GM12864 (cell line): ENCODE measurements around the gene CLK1.

ENCODE experiments used
- DNase-seq: peaks from one replicate; pipeline ENCODE4 v3.0.0-alpha.2; 2011; ENCODE audit warnings: low read depth
- H3K4me3 ChIP-seq: 2 replicates; pipeline ENCODE4 v1.5.1; 2011; ENCODE audit warnings: mild to moderate bottlenecking, low read depth, low read length, control low read depth
- TF ChIP-seq, protein P1 (sequence below): IDR thresholded peaks from 2 replicates; pipeline ENCODE4 v1.5.1; 2011; ENCODE audit warnings: low read depth, mild to moderate bottlenecking, moderate library complexity, low read length, control low read depth, inconsistent platforms; ENCODE audit errors: missing control alignments

CLK1 gene

GRCh38 chr2:200864176-200865034, at the start of gene CLK1:
TSS of gene CLK1 (minus strand) at chr2:200864658. CDS start at chr2:200861862, 2,796 bp downstream.
- TF ChIP-seq, protein P1, sequence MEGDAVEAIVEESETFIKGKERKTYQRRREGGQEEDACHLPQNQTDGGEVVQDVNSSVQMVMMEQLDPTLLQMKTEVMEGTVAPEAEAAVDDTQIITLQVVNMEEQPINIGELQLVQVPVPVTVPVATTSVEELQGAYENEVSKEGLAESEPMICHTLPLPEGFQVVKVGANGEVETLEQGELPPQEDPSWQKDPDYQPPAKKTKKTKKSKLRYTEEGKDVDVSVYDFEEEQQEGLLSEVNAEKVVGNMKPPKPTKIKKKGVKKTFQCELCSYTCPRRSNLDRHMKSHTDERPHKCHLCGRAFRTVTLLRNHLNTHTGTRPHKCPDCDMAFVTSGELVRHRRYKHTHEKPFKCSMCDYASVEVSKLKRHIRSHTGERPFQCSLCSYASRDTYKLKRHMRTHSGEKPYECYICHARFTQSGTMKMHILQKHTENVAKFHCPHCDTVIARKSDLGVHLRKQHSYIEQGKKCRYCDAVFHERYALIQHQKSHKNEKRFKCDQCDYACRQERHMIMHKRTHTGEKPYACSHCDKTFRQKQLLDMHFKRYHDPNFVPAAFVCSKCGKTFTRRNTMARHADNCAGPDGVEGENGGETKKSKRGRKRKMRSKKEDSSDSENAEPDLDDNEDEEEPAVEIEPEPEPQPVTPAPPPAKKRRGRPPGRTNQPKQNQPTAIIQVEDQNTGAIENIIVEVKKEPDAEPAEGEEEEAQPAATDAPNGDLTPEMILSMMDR: no peak
- DNase-seq: peak; percentile 79

DNA sequence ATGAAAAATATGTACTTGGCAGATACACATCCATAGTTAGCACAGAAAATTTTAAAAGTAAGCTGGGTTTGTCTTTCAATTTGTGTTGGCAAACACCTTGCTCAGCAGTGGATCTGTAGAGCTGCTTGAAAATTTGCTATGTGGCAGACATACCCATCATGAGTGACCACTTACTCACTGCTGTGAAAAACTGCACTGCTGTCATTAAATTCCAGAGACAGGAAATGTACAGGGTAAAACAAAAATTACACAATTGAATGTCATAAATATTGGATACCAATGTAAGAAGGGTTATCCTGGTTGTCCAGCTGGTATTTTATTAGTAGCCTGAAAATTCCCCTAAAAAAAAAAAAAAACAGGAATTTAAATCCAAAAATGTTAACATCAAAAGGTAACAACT, 49.2 kb upstream of the CLK1 start:
- TF ChIP-seq, protein P1: no peak
- no peak overlapping the region for H3K4me3 ChIP-seq
- no peak for DNase-seq

More at GRCh38 chr2:200864176-200865034, at the start of gene CLK1:
- H3K4me3 ChIP-seq: peak within 1 kb of the TSS; percentile 72

- TF ChIP-seq, protein P1: no peak
- DNase-seq: no peak
- H3K4me3 ChIP-seq: no peak overlapping the region
Measured at GRCh38 chr2:200909958-200910357, 45.5 kb upstream of the CLK1 start.

- DNase-seq: no peak
- TF ChIP-seq, protein P1: peak; percentile 65
Measured at GRCh38 chr2:200905618-200906296, 41.3 kb upstream of the CLK1 start.

DNA sequence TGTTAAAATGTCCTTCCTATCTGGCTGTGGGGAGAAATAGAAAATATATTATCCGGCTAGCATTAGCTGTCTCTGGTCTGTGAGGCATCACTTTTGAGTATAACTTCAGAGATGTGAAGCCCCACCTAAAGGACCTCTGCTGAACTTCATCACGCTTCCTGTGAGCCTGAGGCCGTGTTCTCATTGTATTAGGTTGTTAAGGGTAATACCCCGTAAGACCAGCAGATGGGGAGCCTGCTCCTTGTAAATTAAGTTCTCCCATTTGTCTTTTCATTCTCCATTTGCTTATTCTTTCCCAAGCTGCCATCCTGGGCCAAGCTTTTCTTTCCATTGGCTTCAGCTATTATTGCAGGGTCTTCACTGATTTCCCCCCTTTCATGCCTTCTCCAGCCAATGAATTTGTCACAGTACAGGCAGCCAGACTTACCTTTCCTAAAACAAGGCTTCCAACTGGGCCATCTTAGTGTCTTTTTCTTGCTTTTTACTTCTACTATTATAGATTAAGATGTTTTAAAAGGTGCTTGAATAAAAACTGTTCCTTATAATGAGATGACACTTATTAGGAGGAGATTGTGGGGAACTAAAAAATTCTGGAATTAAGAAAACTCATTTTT, 37.1 kb upstream of the CLK1 start:
- DNase-seq: peak; percentile 77
- no peak overlapping the region for H3K4me3 ChIP-seq
- TF ChIP-seq, protein P1: peak; percentile 84

More at GRCh38 chr2:200905618-200906296, 41.3 kb upstream of the CLK1 start:
- H3K4me3 ChIP-seq: no peak overlapping the region

DNA sequence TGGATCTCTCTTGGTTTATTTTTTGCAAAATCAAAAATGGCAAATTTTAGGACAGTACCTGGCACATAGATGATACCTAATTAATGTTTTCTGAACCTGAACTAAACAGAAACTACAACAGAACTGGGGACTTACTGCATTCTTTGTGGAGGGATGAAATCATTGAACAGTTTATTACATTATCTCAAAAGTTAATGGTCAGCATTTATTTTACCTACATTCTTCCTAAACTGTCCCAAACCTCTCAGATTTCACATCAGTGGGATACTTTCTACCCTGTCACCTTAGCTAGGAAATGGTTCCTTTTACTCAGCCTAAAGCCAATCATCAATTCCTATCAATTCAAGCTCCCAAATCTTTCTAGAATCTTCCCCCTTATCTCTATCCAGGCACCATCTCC, 35.0 kb upstream of the CLK1 start:
- TF ChIP-seq, protein P1: no peak
- no peak overlapping the region for H3K4me3 ChIP-seq
- no peak for DNase-seq
